ENCODE results near the gene PPP1R12C.
A peak's percentile ranks its signal among the peaks of the same experiment; 100 is the strongest.

GRCh38 chr19:55165952-55166529 is 48.6 kb upstream of the PPP1R12C start:
- TF ChIP-seq CTCF (IDR thresholded peaks at IDR 0.05): peak; percentile 22; the same call in 1 of the 2 replicates
- no peak for TF ChIP-seq TCF7 (CRISPR knock-in tag; IDR thresholded peaks at IDR 0.05; ENCODE audit: low read depth)
- TF ChIP-seq ATF6 (CRISPR knock-in tag; IDR thresholded peaks at IDR 0.05): no peak
- TF ChIP-seq ZNF416 (CRISPR knock-in tag; IDR thresholded peaks at IDR 0.05): no peak
- no peak for TF ChIP-seq MAX (CRISPR knock-in tag; IDR thresholded peaks at IDR 0.05)

Measured in WTC11 (cell line).